Measurements from ENCODE around the gene PRR35. TPM values are rescaled to one million over a fixed set of nuclear protein-coding genes. Genes with fewer than 3 reads are reported as not detected.

PRR35 gene
- polyA plus RNA-seq, 1 donor from 2014 or later = not detected

DNA sequence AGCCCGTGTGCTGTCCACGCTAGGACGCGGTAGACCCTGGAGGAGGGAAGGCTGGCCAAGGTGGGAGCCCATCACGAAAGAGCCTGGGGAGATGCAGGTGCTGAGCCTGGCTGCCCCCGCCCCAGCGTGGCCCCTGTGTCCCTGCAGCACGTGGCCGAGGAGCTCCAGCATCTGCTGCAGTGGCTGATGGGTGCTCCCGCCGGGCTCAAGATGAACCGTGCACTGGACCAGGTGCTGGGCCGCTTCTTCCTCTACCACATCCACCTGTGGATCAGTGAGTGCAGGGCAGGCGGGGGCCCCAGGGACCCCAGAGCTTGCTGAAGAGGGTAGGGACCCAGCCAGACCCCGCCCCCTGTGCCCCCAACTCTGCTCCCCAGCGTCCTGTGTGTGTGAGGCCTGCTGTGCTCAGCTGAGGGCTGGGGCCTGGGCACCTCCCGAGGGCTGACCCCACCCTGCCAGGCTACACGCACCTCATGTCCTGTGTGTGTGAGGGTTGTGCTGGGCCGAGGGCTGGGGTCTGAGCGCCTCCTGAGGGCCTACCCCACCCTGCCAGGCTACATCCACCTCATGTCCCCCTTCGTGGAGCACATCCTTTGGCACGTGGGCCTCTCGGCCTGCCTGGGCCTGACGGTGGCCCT lies 18.2 kb downstream of the PRR35 start:
- H4K20me1 ChIP-seq (ENCODE audit: insufficient read depth) = no peaks in the 10 kb centered on the region
- no peaks in the 10 kb centered on the region for H3K9me2 ChIP-seq (ENCODE audit: insufficient read depth, low read length)
- no peaks in the 10 kb centered on the region for H3K79me2 ChIP-seq (replicated peaks; ENCODE audit: insufficient read depth, low read length)
- no peak overlapping the region for H3K4me2 ChIP-seq (ENCODE audit: low read length)
- TF ChIP-seq, protein P1, sequence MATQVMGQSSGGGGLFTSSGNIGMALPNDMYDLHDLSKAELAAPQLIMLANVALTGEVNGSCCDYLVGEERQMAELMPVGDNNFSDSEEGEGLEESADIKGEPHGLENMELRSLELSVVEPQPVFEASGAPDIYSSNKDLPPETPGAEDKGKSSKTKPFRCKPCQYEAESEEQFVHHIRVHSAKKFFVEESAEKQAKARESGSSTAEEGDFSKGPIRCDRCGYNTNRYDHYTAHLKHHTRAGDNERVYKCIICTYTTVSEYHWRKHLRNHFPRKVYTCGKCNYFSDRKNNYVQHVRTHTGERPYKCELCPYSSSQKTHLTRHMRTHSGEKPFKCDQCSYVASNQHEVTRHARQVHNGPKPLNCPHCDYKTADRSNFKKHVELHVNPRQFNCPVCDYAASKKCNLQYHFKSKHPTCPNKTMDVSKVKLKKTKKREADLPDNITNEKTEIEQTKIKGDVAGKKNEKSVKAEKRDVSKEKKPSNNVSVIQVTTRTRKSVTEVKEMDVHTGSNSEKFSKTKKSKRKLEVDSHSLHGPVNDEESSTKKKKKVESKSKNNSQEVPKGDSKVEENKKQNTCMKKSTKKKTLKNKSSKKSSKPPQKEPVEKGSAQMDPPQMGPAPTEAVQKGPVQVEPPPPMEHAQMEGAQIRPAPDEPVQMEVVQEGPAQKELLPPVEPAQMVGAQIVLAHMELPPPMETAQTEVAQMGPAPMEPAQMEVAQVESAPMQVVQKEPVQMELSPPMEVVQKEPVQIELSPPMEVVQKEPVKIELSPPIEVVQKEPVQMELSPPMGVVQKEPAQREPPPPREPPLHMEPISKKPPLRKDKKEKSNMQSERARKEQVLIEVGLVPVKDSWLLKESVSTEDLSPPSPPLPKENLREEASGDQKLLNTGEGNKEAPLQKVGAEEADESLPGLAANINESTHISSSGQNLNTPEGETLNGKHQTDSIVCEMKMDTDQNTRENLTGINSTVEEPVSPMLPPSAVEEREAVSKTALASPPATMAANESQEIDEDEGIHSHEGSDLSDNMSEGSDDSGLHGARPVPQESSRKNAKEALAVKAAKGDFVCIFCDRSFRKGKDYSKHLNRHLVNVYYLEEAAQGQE (IDR thresholded peaks at IDR 0.05; ENCODE audit: borderline replicate concordance) = no peak
- TF ChIP-seq EP300 (conservative IDR thresholded peaks at IDR 0.05; ENCODE audit: poor library complexity, severe bottlenecking) (no peak), EZH2 (IDR thresholded peaks at IDR 0.05; ENCODE audit: borderline replicate concordance, insufficient read depth, low read length, poor library complexity, severe bottlenecking) (no peak), POLR2AphosphoS5 (IDR thresholded peaks at IDR 0.05) (no peak), SMC3 (conservative IDR thresholded peaks at IDR 0.05; ENCODE audit: poor library complexity) (no peak), RAD21 (conservative IDR thresholded peaks at IDR 0.05) (no peak), TAF1 (IDR thresholded peaks at IDR 0.05; ENCODE audit: low read depth) (no peak), MXI1 (conservative IDR thresholded peaks at IDR 0.05; ENCODE audit: poor library complexity, severe bottlenecking) (no peak)
- TF ChIP-seq, protein P2, sequence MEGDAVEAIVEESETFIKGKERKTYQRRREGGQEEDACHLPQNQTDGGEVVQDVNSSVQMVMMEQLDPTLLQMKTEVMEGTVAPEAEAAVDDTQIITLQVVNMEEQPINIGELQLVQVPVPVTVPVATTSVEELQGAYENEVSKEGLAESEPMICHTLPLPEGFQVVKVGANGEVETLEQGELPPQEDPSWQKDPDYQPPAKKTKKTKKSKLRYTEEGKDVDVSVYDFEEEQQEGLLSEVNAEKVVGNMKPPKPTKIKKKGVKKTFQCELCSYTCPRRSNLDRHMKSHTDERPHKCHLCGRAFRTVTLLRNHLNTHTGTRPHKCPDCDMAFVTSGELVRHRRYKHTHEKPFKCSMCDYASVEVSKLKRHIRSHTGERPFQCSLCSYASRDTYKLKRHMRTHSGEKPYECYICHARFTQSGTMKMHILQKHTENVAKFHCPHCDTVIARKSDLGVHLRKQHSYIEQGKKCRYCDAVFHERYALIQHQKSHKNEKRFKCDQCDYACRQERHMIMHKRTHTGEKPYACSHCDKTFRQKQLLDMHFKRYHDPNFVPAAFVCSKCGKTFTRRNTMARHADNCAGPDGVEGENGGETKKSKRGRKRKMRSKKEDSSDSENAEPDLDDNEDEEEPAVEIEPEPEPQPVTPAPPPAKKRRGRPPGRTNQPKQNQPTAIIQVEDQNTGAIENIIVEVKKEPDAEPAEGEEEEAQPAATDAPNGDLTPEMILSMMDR (IDR thresholded peaks at IDR 0.05; ENCODE audit: poor library complexity, severe bottlenecking) = no peak
- H3K9ac ChIP-seq (ENCODE audit: low read length) = no peak overlapping the region
- H3K27me3 ChIP-seq (ENCODE audit: insufficient read depth, low read depth, low read length) = no peaks in the 10 kb centered on the region
- no peak overlapping the region for H2AFZ ChIP-seq (ENCODE audit: low read depth, low read length)
- H3F3A ChIP-seq (ENCODE audit: insufficient read depth, low read length, poor library complexity, severe bottlenecking) = no peaks in the 10 kb centered on the region
- no peak overlapping the region for H3K4me3 ChIP-seq (ENCODE audit: low read length)
- no peak overlapping the region for H3K27ac ChIP-seq (ENCODE audit: low read length)
- H3K9me3 ChIP-seq (ENCODE audit: low read length) = no peaks in the 10 kb centered on the region
- no peaks in the 10 kb centered on the region for H3K36me3 ChIP-seq (ENCODE audit: insufficient read depth, low read length)

DNA sequence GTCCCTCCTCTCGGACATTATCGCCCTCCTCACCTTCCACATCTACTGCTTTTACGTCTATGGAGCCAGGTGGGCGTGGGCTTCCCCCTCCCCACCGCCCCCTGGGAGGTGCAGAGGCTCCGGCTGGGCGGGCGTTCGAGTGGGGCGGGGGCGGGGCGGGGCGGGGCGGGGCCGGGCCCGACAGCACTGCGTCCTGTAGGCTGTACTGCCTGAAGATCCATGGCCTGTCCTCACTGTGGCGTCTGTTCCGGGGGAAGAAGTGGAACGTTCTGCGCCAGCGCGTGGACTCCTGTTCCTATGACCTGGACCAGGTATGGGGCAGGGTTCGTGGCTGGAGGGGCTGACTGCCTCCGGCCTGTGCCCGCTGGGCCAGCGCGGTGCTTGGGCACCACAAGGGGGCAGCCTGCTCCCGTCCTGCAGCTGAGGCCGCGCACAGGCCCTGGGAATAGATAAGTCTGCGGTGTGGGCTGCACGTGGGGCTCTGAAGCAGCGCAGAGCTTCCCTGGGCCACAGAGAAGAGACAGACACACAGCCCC lies 18.7 kb downstream of the PRR35 start:
- Histone ChIP-seq H3F3A (ENCODE audit: insufficient read depth, low read length, poor library complexity, severe bottlenecking) (no peaks in the 10 kb centered on the region), H3K9ac (ENCODE audit: low read length) (no peak overlapping the region), H3K4me3 (ENCODE audit: low read length) (no peak overlapping the region), H3K27me3 (ENCODE audit: insufficient read depth, low read depth, low read length) (no peaks in the 10 kb centered on the region), H3K9me3 (ENCODE audit: low read length) (no peaks in the 10 kb centered on the region), H3K36me3 (ENCODE audit: insufficient read depth, low read length) (no peaks in the 10 kb centered on the region), H2AFZ (ENCODE audit: low read depth, low read length) (no peak overlapping the region), H3K4me2 (ENCODE audit: low read length) (no peak overlapping the region), H3K79me2 (replicated peaks; ENCODE audit: insufficient read depth, low read length) (no peaks in the 10 kb centered on the region), H3K9me2 (ENCODE audit: insufficient read depth, low read length) (no peaks in the 10 kb centered on the region), H4K20me1 (ENCODE audit: insufficient read depth) (no peaks in the 10 kb centered on the region), H3K27ac (ENCODE audit: low read length) (no peak overlapping the region)
- TF ChIP-seq, protein P2 (IDR thresholded peaks at IDR 0.05; ENCODE audit: poor library complexity, severe bottlenecking) = peak; percentile 40
- TF ChIP-seq POLR2AphosphoS5 (IDR thresholded peaks at IDR 0.05) (no peak), SMC3 (conservative IDR thresholded peaks at IDR 0.05; ENCODE audit: poor library complexity) (no peak), RAD21 (conservative IDR thresholded peaks at IDR 0.05) (peak; percentile 14)
- TF ChIP-seq, protein P1 (IDR thresholded peaks at IDR 0.05; ENCODE audit: borderline replicate concordance) = no peak
